Loucy (cell line): ENCODE results near the gene VPS13D.

ENCODE experiments used
- H2AFZ ChIP-seq: fragments of 200-600 bp; sonication (generic); 2 replicates; pipeline ENCODE4 v1.6.0; 2016; ENCODE audit warnings: antibody characterized with exemption, mild to moderate bottlenecking, low read length, moderate library complexity
- H3F3A ChIP-seq: fragments of 200-600 bp; 2 replicates; pipeline ENCODE4 v1.6.0; 2016; ENCODE audit warnings: antibody characterized with exemption, low read depth, mild to moderate bottlenecking
- H3K27me3 ChIP-seq: fragments of 200-600 bp; sonication (generic); 2 replicates; pipeline ENCODE4 v1.6.1; 2014; ENCODE audit warnings: low read length, mild to moderate bottlenecking; ENCODE audit not compliant: insufficient read depth, poor library complexity, severe bottlenecking
- H3K36me3 ChIP-seq: fragments of 200-600 bp; sonication (generic); 2 replicates; pipeline ENCODE4 v1.6.1; 2016; ENCODE audit warnings: low read length; ENCODE audit not compliant: insufficient read depth
- H3K4me1 ChIP-seq: fragments of 200-600 bp; sonication (generic); 2 replicates; pipeline ENCODE4 v1.5.1; 2014; ENCODE audit warnings: low read length, mild to moderate bottlenecking; ENCODE audit not compliant: insufficient read depth, poor library complexity, severe bottlenecking
- H3K4me2 ChIP-seq: fragments of 200-600 bp; sonication (generic); 2 replicates; pipeline ENCODE4 v1.6.0; 2014; ENCODE audit warnings: antibody characterized with exemption, low read length, low read depth, mild to moderate bottlenecking; ENCODE audit not compliant: poor library complexity, severe bottlenecking
- H3K4me3 ChIP-seq: fragments of 200-600 bp; sonication (generic); 2 replicates; pipeline ENCODE4 v1.5.1; 2014; ENCODE audit warnings: low read length, mild to moderate bottlenecking, mixed read lengths; ENCODE audit not compliant: poor library complexity, severe bottlenecking
- H3K79me2 ChIP-seq: fragments of 200-600 bp; sonication (generic); 2 replicates; pipeline ENCODE4 v1.6.1; 2014; ENCODE audit warnings: low read length; ENCODE audit not compliant: insufficient read depth
- H3K9ac ChIP-seq: fragments of 200-600 bp; sonication (generic); 2 replicates; pipeline ENCODE4 v1.6.0; 2014; ENCODE audit warnings: mild to moderate bottlenecking, low read depth, low read length, moderate library complexity; ENCODE audit not compliant: poor library complexity, severe bottlenecking
- H3K9me2 ChIP-seq: fragments of 200-600 bp; sonication (generic); replicated peaks from 2 replicates; pipeline ENCODE4 v1.6.1; 2016; ENCODE audit warnings: low read depth, low read length, mixed read lengths
- H3K9me3 ChIP-seq: fragments of 200-600 bp; sonication (generic); 2 replicates; pipeline ENCODE4 v1.6.1; 2014; ENCODE audit warnings: mild to moderate bottlenecking, antibody characterized with exemption, low read length, low read depth; ENCODE audit not compliant: insufficient read depth
- H4K20me1 ChIP-seq: fragments of 200-600 bp; sonication (generic); 2 replicates; pipeline ENCODE4 v1.6.0; 2014; ENCODE audit warnings: antibody characterized with exemption, low read length, mild to moderate bottlenecking; ENCODE audit not compliant: insufficient read depth, poor library complexity, severe bottlenecking
- CTCF ChIP-seq: fragments of 200-600 bp; sonication (generic); conservative IDR thresholded peaks from 2 replicates; pipeline ENCODE4 v1.5.1; 2014; ENCODE audit warnings: mild to moderate bottlenecking, antibody characterized with exemption, low read length
- EZH2phosphoT487 ChIP-seq: fragments of 200-600 bp; IDR thresholded peaks from 2 replicates; pipeline ENCODE4 v1.6.1; 2018; ENCODE audit warnings: antibody characterized with exemption, mild to moderate bottlenecking, moderate library complexity, borderline replicate concordance

Gene VPS13D

GRCh38 chr1:12348113-12348512, 118.3 kb downstream of the VPS13D start:
- H3K79me2 ChIP-seq: no peaks in the 10 kb centered on the region
- no peak overlapping the region for H3K9ac ChIP-seq
- H3K9me2 ChIP-seq: no peaks in the 10 kb centered on the region
- H3K36me3 ChIP-seq: peaks cover 54% of the 10 kb centered on the region
- no peak overlapping the region for H3K4me3 ChIP-seq
- no peak overlapping the region for H3K4me2 ChIP-seq
- H3K4me1 ChIP-seq: peaks cover 25% of the 10 kb centered on the region
- H4K20me1 ChIP-seq: no peaks in the 10 kb centered on the region
- H3K27me3 ChIP-seq: no peaks in the 10 kb centered on the region
- no peak overlapping the region for H2AFZ ChIP-seq
- H3F3A ChIP-seq: no peaks in the 10 kb centered on the region
- TF ChIP-seq EZH2phosphoT487 (no peak), CTCF (no peak)
- peaks cover 11% of the 10 kb centered on the region; the same call in 1 of the 2 replicates for H3K9me3 ChIP-seq

GRCh38 chr1:12353981-12354380, 124.2 kb downstream of the VPS13D start:
- H3K27me3 ChIP-seq: no peaks in the 10 kb centered on the region
- TF ChIP-seq CTCF (no peak), EZH2phosphoT487 (no peak)
- no peak overlapping the region for H3K9ac ChIP-seq
- H3K9me2 ChIP-seq: no peaks in the 10 kb centered on the region
- H3K4me3 ChIP-seq: no peak overlapping the region
- H3F3A ChIP-seq: no peaks in the 10 kb centered on the region
- H3K79me2 ChIP-seq: no peaks in the 10 kb centered on the region
- no peaks in the 10 kb centered on the region for H4K20me1 ChIP-seq
- no peak overlapping the region for H2AFZ ChIP-seq
- no peaks in the 10 kb centered on the region for H3K4me1 ChIP-seq
- peaks cover 11% of the 10 kb centered on the region; the same call in 1 of the 2 replicates for H3K9me3 ChIP-seq
- H3K4me2 ChIP-seq: no peak overlapping the region
- peaks cover 41% of the 10 kb centered on the region for H3K36me3 ChIP-seq

- peaks cover 23% of the 10 kb centered on the region; the same call in 1 of the 2 replicates for H3K36me3 ChIP-seq
- no peaks in the 10 kb centered on the region for H3K9me2 ChIP-seq
- no peaks in the 10 kb centered on the region for H4K20me1 ChIP-seq
- no peaks in the 10 kb centered on the region for H3F3A ChIP-seq
- H3K4me2 ChIP-seq: no peak overlapping the region
- H2AFZ ChIP-seq: no peak overlapping the region
- no peak overlapping the region for H3K9ac ChIP-seq
- TF ChIP-seq CTCF (no peak), EZH2phosphoT487 (no peak)
- no peaks in the 10 kb centered on the region for H3K79me2 ChIP-seq
- H3K4me1 ChIP-seq: no peaks in the 10 kb centered on the region
- no peaks in the 10 kb centered on the region for H3K9me3 ChIP-seq
- no peaks in the 10 kb centered on the region for H3K27me3 ChIP-seq
- H3K4me3 ChIP-seq: no peak overlapping the region
These were observed 126.4 kb downstream of the VPS13D start for GRCh38 chr1:12356004-12356890.
